ENCODE data around the gene PCSK2. TPM values are rescaled to one million over a fixed set of nuclear protein-coding genes. Genes with fewer than 3 reads are reported as not detected.

PCSK2 gene
- polyA plus RNA-seq, 2 of the 4 experiments (the other 2 are of a cell fraction), result 0.01 TPM; not detected in 1

DNA sequence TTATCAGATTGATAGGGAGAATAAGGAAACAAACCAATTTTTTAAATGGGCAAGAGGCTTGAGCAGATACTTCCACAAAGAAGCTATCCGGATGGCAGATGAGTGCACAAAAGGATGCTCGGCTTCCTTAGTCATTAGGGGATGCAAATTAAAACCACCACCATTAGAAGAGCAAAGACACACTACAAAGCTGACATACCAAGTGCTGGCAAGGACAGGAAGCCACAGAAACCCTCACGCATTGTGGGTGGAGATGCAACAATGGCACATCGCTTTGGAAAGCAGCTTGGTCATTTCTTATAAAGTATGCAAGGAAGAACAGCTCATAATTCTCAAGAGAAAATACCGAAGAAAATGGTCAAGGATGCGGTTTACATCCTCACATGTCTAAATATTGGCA lies 284.6 kb downstream of the PCSK2 start:
- FAIRE-seq (no peak), ATAC-seq (no peak), DNase-seq (ENCODE audit: low read depth in 1 of 2, low spot score in 1 of 2) (no peak)
- no peak overlapping the region for H3K27ac ChIP-seq
- no peaks in the 10 kb centered on the region for H3K9me3 ChIP-seq
- CTCF ChIA-PET, result interaction anchor here (0.8 to 5.6 kb wide), 5 partner anchors 13 to 138 kb away, joined by 3 to 43 read pairs (median 3); no protein-coding TSS in a partner anchor
- TF ChIP-seq TP53 (CRISPR knock-in tag; IDR thresholded peaks at IDR 0.05) (no peak), NFE2L2 (conservative IDR thresholded peaks at IDR 0.05; ENCODE audit: low read length) (no peak), FOXS1 (CRISPR knock-in tag; IDR thresholded peaks at IDR 0.05) (no peak), GATA3 (IDR thresholded peaks at IDR 0.05; ENCODE audit: borderline replicate concordance) (no peak), KDM5A (IDR thresholded peaks at IDR 0.05) (no peak), JUN (IDR thresholded peaks at IDR 0.05) (no peak), CHD4 (IDR thresholded peaks at IDR 0.05; ENCODE audit: borderline replicate concordance) (no peak), SMC3 (IDR thresholded peaks at IDR 0.05) (no peak), SREBF2 (IDR thresholded peaks at IDR 0.05) (no peak), EP300 (IDR thresholded peaks at IDR 0.05) (no peak), CBX2 (IDR thresholded peaks at IDR 0.05; ENCODE audit: borderline replicate concordance, low read depth) (no peak)
- TF ChIP-seq, protein P1, sequence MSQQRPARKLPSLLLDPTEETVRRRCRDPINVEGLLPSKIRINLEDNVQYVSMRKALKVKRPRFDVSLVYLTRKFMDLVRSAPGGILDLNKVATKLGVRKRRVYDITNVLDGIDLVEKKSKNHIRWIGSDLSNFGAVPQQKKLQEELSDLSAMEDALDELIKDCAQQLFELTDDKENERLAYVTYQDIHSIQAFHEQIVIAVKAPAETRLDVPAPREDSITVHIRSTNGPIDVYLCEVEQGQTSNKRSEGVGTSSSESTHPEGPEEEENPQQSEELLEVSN (IDR thresholded peaks at IDR 0.05; ENCODE audit: borderline replicate concordance, low read depth), result no peak
- TF ChIP-seq, protein P2, sequence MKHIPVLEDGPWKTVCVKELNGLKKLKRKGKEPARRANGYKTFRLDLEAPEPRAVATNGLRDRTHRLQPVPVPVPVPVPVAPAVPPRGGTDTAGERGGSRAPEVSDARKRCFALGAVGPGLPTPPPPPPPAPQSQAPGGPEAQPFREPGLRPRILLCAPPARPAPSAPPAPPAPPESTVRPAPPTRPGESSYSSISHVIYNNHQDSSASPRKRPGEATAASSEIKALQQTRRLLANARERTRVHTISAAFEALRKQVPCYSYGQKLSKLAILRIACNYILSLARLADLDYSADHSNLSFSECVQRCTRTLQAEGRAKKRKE (CRISPR knock-in tag; IDR thresholded peaks at IDR 0.05; ENCODE audit: low read depth), result no peak
- H3K4me3 ChIP-seq, result no peak overlapping the region
- POLR2A ChIA-PET, result no interaction called here
- H3K4me2 ChIP-seq, result no peak overlapping the region
- WGBS (ENCODE audit: missing lambda C conversion rate), result 82% methylated on average over 6 of the region's 6 CpGs
- no peaks in the 10 kb centered on the region for H3K4me1 ChIP-seq

DNA sequence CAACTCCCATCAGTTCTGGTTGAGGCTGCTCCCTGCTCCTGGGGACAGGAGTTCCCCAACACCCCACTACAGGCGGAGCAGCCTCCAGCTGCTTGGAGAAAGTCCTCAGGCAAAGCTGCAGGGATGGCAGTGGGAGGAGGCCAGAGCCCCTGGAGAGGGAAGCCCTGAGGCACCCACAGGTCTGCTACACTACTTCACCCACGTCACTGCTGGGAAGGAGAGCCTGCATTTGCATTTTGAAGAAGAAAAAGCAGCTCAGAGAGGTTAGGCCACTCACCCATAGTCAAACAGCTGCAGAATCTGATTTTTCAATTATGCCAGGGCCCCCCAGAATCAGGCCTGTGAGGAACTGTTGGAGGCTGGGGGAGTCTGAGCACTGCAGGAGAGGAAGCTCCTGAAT lies 287.1 kb downstream of the PCSK2 start:
- no peak overlapping the region for H3K4me3 ChIP-seq
- ChIA-PET POLR2A (interaction anchor here (1.2 kb wide), 1 partner anchor 17 kb away, joined by 4 read pairs; the partner anchor contains the start of gene BFSP1), CTCF (interaction anchor here (0.6 to 5.6 kb wide), 14 partner anchors 9 to 482 kb away, joined by 3 to 43 read pairs (median 4); partner anchors contain the start of genes BFSP1 and RRBP1)
- H3K4me2 ChIP-seq, result no peak overlapping the region
- 81% methylated on average over 2 of the region's 2 CpGs for WGBS (ENCODE audit: missing lambda C conversion rate)
- FAIRE-seq (no peak), DNase-seq (ENCODE audit: low read depth in 1 of 2, low spot score in 1 of 2) (no peak), ATAC-seq (no peak)
- no peak overlapping the region for H3K27ac ChIP-seq
- no peaks in the 10 kb centered on the region for H3K9me3 ChIP-seq
- no peaks in the 10 kb centered on the region for H3K4me1 ChIP-seq
- TF ChIP-seq RAD21 (conservative IDR thresholded peaks at IDR 0.05 in 1 of 2, IDR thresholded peaks at IDR 0.05 in 1 of 2) (no peak), RARB (CRISPR knock-in tag; IDR thresholded peaks at IDR 0.05) (no peak)

DNA sequence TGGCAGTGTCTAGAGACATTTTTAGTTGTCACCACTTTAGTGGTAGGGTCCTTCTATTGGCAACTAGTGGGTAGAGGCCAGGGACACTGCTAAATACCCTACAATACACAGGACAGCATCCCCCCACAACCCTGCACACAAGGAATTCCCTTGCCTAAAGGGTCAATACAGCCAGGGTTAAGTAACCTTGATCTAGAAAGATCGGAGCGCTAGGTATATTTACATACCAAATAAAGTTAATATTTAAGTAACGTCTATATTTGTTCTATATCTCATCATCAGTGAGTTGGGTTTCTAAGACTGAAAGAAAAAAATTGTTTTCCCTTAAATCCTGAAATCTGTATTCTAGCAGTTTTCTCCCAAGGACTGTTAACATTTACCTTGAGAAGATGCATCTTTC lies 288.2 kb downstream of the PCSK2 start:
- ChIA-PET CTCF (interaction anchor here (2.5 to 5.6 kb wide), 3 partner anchors 11 to 102 kb away, joined by 12 to 43 read pairs (median 43); partner anchors contain the start of gene BFSP1), POLR2A (no interaction called here)
- Histone ChIP-seq H3K4me3 (no peak overlapping the region), H3K9me3 (no peaks in the 10 kb centered on the region), H3K27ac (no peak overlapping the region), H3K4me2 (no peak overlapping the region), H3K4me1 (no peaks in the 10 kb centered on the region)
- no peak for TF ChIP-seq SMC3 (IDR thresholded peaks at IDR 0.05)
- TF ChIP-seq EP300 (IDR thresholded peaks at IDR 0.05), result no peak
- TF ChIP-seq, protein P3, sequence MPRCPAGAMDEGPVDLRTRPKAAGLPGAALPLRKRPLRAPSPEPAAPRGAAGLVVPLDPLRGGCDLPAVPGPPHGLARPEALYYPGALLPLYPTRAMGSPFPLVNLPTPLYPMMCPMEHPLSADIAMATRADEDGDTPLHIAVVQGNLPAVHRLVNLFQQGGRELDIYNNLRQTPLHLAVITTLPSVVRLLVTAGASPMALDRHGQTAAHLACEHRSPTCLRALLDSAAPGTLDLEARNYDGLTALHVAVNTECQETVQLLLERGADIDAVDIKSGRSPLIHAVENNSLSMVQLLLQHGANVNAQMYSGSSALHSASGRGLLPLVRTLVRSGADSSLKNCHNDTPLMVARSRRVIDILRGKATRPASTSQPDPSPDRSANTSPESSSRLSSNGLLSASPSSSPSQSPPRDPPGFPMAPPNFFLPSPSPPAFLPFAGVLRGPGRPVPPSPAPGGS (IDR thresholded peaks at IDR 0.05), result no peak
- no peak for TF ChIP-seq MAZ (IDR thresholded peaks at IDR 0.05; ENCODE audit: borderline replicate concordance, low read depth, low read length)
- TF ChIP-seq NFE2L2 (conservative IDR thresholded peaks at IDR 0.05; ENCODE audit: low read length), result no peak
- TF ChIP-seq, protein P4, sequence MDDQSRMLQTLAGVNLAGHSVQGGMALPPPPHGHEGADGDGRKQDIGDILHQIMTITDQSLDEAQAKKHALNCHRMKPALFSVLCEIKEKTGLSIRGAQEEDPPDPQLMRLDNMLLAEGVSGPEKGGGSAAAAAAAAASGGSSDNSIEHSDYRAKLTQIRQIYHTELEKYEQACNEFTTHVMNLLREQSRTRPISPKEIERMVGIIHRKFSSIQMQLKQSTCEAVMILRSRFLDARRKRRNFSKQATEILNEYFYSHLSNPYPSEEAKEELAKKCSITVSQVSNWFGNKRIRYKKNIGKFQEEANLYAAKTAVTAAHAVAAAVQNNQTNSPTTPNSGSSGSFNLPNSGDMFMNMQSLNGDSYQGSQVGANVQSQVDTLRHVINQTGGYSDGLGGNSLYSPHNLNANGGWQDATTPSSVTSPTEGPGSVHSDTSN (IDR thresholded peaks at IDR 0.05), result no peak
- TF ChIP-seq, protein P5, sequence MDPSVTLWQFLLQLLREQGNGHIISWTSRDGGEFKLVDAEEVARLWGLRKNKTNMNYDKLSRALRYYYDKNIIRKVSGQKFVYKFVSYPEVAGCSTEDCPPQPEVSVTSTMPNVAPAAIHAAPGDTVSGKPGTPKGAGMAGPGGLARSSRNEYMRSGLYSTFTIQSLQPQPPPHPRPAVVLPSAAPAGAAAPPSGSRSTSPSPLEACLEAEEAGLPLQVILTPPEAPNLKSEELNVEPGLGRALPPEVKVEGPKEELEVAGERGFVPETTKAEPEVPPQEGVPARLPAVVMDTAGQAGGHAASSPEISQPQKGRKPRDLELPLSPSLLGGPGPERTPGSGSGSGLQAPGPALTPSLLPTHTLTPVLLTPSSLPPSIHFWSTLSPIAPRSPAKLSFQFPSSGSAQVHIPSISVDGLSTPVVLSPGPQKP (IDR thresholded peaks at IDR 0.05; ENCODE audit: low read depth, low read length), result no peak
- TF ChIP-seq, protein P6, sequence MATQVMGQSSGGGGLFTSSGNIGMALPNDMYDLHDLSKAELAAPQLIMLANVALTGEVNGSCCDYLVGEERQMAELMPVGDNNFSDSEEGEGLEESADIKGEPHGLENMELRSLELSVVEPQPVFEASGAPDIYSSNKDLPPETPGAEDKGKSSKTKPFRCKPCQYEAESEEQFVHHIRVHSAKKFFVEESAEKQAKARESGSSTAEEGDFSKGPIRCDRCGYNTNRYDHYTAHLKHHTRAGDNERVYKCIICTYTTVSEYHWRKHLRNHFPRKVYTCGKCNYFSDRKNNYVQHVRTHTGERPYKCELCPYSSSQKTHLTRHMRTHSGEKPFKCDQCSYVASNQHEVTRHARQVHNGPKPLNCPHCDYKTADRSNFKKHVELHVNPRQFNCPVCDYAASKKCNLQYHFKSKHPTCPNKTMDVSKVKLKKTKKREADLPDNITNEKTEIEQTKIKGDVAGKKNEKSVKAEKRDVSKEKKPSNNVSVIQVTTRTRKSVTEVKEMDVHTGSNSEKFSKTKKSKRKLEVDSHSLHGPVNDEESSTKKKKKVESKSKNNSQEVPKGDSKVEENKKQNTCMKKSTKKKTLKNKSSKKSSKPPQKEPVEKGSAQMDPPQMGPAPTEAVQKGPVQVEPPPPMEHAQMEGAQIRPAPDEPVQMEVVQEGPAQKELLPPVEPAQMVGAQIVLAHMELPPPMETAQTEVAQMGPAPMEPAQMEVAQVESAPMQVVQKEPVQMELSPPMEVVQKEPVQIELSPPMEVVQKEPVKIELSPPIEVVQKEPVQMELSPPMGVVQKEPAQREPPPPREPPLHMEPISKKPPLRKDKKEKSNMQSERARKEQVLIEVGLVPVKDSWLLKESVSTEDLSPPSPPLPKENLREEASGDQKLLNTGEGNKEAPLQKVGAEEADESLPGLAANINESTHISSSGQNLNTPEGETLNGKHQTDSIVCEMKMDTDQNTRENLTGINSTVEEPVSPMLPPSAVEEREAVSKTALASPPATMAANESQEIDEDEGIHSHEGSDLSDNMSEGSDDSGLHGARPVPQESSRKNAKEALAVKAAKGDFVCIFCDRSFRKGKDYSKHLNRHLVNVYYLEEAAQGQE (IDR thresholded peaks at IDR 0.05), result no peak
- FAIRE-seq (no peak), ATAC-seq (no peak), DNase-seq (ENCODE audit: low read depth in 1 of 2, low spot score in 1 of 2) (no peak)
- WGBS (ENCODE audit: missing lambda C conversion rate), result 28% methylated on average over 3 of the region's 3 CpGs

All from A549 (cell line).